ENCODE data around the gene SORD. TPM values are rescaled to one million over a fixed set of nuclear protein-coding genes. Genes with fewer than 3 reads are reported as not detected.
"Not testable (repeated sequence)": the region's sequence is repeated elsewhere in the genome, so short reads cannot be mapped to it uniquely, and the experiment has no call there.

Gene SORD
- polyA plus RNA-seq (ENCODE audit: insufficient read length in 4 of 4): 10 to 100 TPM; 14.4 to 39.0 (median 28.5) TPM

- peak; percentile 79 to 89 (median 81) for DNase-seq (ENCODE audit: low read depth in 4 of 4, low spot score in 3 of 4)
Observed at GRCh38 chr15:45022871-45023658, at the start of gene SORD. Gene SORD (plus strand): TSS chr15:45023195. CDS start chr15:45023284, 89 bp downstream.

GRCh38 chr15:44976183-44976582, 46.8 kb upstream of the SORD start:
- DNase-seq (ENCODE audit: low read depth in 4 of 4, low spot score in 3 of 4): not testable (repeated sequence)

GRCh38 chr15:44977781-44978180, 45.2 kb upstream of the SORD start:
- DNase-seq (ENCODE audit: low read depth in 4 of 4, low spot score in 3 of 4): not testable (repeated sequence)

GRCh38 chr15:44979617-44980339, 43.2 kb upstream of the SORD start:
- not testable (repeated sequence) for DNase-seq (ENCODE audit: low read depth in 4 of 4, low spot score in 3 of 4)

- DNase-seq (ENCODE audit: low read depth in 4 of 4, low spot score in 3 of 4): not testable (repeated sequence)
Observed at GRCh38 chr15:44984144-44984543, 38.9 kb upstream of the SORD start.

GRCh38 chr15:44986346-44987055, 36.5 kb upstream of the SORD start:
- not testable (repeated sequence) for DNase-seq (ENCODE audit: low read depth in 4 of 4, low spot score in 3 of 4)

GRCh38 chr15:44987711-44988110, 35.3 kb upstream of the SORD start:
- not testable (repeated sequence) for DNase-seq (ENCODE audit: low read depth in 4 of 4, low spot score in 3 of 4)

- DNase-seq (ENCODE audit: low read depth in 4 of 4, low spot score in 3 of 4): not testable (repeated sequence)
Observed at GRCh38 chr15:44988184-44988869, 34.7 kb upstream of the SORD start.

- not testable (repeated sequence) for DNase-seq (ENCODE audit: low read depth in 4 of 4, low spot score in 3 of 4)
Observed at GRCh38 chr15:44988870-44989219, 34.1 kb upstream of the SORD start.

GRCh38 chr15:44997632-44998031, 25.4 kb upstream of the SORD start:
- DNase-seq (ENCODE audit: low read depth in 4 of 4, low spot score in 3 of 4): not testable (repeated sequence)

GRCh38 chr15:44999105-44999504, 23.9 kb upstream of the SORD start:
- no peak for DNase-seq (ENCODE audit: low read depth in 4 of 4, low spot score in 3 of 4)

GRCh38 chr15:45001180-45001579, 21.8 kb upstream of the SORD start:
- DNase-seq (ENCODE audit: low read depth in 4 of 4, low spot score in 3 of 4): not testable (repeated sequence)

GRCh38 chr15:45003731-45004410, 19.1 kb upstream of the SORD start:
- DNase-seq (ENCODE audit: low read depth in 4 of 4, low spot score in 3 of 4): not testable (repeated sequence)

- DNase-seq (ENCODE audit: low read depth in 4 of 4, low spot score in 3 of 4): not testable (repeated sequence)
Observed at GRCh38 chr15:45004590-45005175, 18.3 kb upstream of the SORD start.

GRCh38 chr15:45009046-45009445, 13.9 kb upstream of the SORD start:
- no peak for DNase-seq (ENCODE audit: low read depth in 4 of 4, low spot score in 3 of 4)

- not testable (repeated sequence) for DNase-seq (ENCODE audit: low read depth in 4 of 4, low spot score in 3 of 4)
Observed at GRCh38 chr15:45015114-45015513, 7.9 kb upstream of the SORD start.

GRCh38 chr15:45020222-45020900, 2.6 kb upstream of the SORD start:
- DNase-seq (ENCODE audit: low read depth in 4 of 4, low spot score in 3 of 4): not testable (repeated sequence)

GRCh38 chr15:45020901-45021259, 2.1 kb upstream of the SORD start:
- DNase-seq (ENCODE audit: low read depth in 4 of 4, low spot score in 3 of 4): not testable (repeated sequence)

GRCh38 chr15:45021348-45021747, 1.6 kb upstream of the SORD start:
- DNase-seq (ENCODE audit: low read depth in 4 of 4, low spot score in 3 of 4): no peak
